GM19395 (cell line): ENCODE measurements around the gene SLC24A3.
A peak's percentile ranks its signal among the peaks of the same experiment; 100 is the strongest.

ENCODE experiments used
- ATAC-seq: cut with Tn5 transposase; IDR thresholded peaks from one replicate; pipeline ENCODE4 v1.9.1; 2021; ENCODE audit warnings: mild to moderate bottlenecking, moderate library complexity; ENCODE audit not compliant: unreplicated experiment

The SLC24A3 gene

GRCh38 chr20:19335916-19336315, 123.5 kb downstream of the SLC24A3 start:
- ATAC-seq, result no peak

- ATAC-seq, result no peak
Measured at GRCh38 chr20:19336631-19337030, 124.2 kb downstream of the SLC24A3 start.

- no peak for ATAC-seq
Measured at GRCh38 chr20:19338380-19338779, 125.9 kb downstream of the SLC24A3 start.

DNA sequence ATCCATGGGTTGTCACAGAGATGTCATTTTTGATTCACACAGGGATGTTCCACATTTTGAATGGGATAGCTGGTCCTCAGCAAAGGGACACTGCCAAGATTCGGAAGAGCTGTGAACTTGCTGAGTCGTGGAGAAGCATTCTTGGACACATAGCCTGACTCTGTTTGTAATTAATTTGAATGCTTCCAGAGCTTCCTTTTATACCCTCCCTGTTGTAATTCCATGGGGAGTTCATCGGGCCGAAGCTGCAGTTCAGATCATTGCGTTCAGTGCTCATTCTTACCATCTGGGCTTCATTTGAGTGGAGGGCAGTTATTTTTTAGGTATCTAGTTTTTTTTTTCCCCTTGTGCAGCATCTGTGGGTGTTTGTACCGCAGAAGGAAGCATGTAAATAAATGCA, 126.5 kb downstream of the SLC24A3 start:
- no peak for ATAC-seq

GRCh38 chr20:19341348-19342053, 129.1 kb downstream of the SLC24A3 start:
- ATAC-seq, result no peak

DNA sequence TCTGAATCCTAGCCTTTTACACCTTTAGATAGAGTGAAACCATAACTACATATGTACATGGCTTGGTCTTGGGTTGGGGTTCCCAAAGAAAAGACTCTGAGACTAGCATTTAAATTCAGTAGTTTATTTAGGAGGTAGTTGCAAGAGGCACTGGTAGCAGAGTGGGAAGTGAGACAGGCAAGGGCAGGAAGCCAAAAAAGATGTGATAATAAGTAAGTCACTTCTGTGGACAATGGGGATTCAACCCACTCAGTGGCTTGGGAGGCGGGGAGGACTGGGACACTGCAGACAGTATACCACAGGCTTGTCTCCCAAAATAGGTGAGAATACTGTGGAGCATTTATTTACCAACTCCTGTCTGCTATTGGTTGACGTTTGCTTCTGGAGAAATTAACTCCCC, 131.9 kb downstream of the SLC24A3 start:
- no peak for ATAC-seq

GRCh38 chr20:19347943-19348456, 135.6 kb downstream of the SLC24A3 start:
- peak; percentile 81 for ATAC-seq

DNA sequence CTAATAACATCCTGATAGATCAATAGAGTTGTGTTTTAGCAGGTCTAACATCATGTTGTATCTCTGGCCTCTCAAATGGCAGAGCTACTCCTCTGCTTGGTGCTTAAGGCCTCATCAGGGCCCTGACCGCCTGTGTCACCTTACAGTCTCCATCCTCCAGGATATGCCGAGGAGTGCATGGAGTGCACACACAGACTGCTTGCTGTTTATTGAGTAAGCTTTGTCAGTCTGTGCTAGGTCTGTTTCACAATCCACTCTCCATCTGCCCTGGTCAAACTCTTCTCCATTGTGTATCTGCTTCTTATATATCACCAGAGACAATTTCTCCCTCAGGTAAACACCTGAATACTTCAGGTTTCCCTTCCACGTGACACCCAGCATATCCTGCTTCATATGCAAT, 136.1 kb downstream of the SLC24A3 start:
- peak; percentile 13 for ATAC-seq

DNA sequence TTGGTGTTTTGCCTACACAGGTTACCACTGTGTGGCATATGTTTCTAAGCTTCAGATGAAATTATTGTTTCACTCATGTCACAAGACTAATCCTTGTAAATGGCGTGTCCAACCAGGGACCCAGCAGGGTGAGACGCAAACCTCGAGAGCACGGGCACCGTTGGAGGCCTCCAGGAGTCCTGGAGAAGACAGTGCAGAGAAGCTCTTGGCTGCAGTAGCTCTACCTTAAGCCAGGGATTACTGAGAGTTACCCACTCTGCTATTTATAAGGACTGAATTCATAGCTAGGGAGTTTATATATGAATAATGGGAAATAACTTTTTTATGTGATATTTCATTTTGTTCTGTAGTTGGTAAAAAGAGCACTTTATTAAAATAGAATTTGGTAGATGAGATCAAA, 137.4 kb downstream of the SLC24A3 start:
- no peak for ATAC-seq

DNA sequence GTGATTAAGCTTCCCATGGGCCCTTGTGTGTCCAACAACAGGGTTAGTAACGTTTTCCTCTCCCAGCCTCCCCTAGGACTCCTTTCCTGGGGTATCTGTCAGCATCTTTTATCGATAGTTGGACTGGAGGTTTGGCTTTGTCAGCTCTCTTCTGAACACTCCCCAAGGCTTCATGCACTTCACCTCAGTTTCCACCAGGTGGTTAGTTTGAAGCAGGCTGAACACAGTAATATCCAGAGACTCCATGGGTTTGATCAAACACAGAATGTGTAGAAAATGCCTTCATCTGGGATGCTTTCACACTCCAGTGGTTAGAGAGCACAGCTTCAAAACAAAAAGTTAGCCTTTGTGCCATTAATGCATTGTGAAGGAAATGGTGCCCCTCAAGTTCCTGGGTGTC, 139.1 kb downstream of the SLC24A3 start:
- ATAC-seq, result no peak

- ATAC-seq, result no peak
Measured at GRCh38 chr20:19354950-19355349, 142.5 kb downstream of the SLC24A3 start.

DNA sequence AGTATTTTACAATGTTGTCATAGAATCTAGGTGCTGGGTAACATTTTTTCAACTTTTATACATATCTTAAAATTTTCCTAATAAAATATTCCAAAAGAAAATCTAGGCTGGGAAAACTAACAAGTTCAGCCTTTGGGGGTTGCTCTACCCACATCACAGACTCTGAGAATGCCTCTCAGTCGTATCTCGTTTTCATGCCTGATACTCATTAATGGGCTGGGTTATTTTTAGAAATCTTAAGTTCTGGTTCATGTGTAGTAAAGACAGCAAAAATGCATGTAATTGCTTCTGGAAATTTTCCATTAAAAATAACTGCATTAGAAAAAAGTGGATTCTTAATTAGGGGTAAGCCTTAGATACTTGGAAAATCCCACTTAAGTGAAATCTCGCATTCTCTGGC, 149.3 kb downstream of the SLC24A3 start:
- no peak for ATAC-seq

GRCh38 chr20:19363476-19363875, 151.0 kb downstream of the SLC24A3 start:
- no peak for ATAC-seq

- ATAC-seq, result no peak
Measured at GRCh38 chr20:19367591-19367990, 155.1 kb downstream of the SLC24A3 start.

GRCh38 chr20:19368351-19368750, 155.9 kb downstream of the SLC24A3 start:
- ATAC-seq, result no peak

- ATAC-seq, result no peak
Measured at GRCh38 chr20:19370076-19371075, 157.9 kb downstream of the SLC24A3 start.

DNA sequence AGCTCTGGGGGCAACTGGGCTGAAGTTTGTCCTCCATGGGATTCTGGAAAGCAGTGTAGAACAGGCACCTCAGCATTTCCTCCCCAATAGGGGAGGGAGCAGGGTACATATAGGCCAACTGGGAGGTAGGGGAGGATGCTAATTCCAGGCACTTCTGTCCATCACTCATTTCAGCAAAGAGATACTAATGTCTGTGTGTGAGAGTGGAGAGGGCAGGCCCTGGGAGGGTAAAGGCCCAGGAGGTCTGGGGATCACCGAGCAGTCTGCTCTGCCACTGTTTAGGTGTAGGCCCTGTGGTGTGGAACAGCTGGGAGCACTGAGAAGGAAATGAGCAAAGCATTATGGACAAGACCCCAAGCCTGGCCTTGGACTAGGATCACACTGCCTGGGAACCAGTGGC, 158.7 kb downstream of the SLC24A3 start:
- no peak for ATAC-seq

- no peak for ATAC-seq
Measured at GRCh38 chr20:19374216-19374615, 161.8 kb downstream of the SLC24A3 start.

GRCh38 chr20:19375395-19375794, 163.0 kb downstream of the SLC24A3 start:
- no peak for ATAC-seq

GRCh38 chr20:19375801-19376200, 163.4 kb downstream of the SLC24A3 start:
- no peak for ATAC-seq

GRCh38 chr20:19376451-19377229, 164.2 kb downstream of the SLC24A3 start:
- no peak for ATAC-seq
